ENCODE results near the gene DPH7.
A peak's percentile ranks its signal among the peaks of the same experiment; 100 is the strongest.
"Not testable (repeated sequence)": the region's sequence is repeated elsewhere in the genome, so short reads cannot be mapped to it uniquely, and the experiment has no call there.

DPH7 gene

GRCh38 chr9:137544176-137544760 lies 34.5 kb downstream of the DPH7 start:
- no peak for DNase-seq

- DNase-seq: no peak
Measured at GRCh38 chr9:137543237-137543963, 35.3 kb downstream of the DPH7 start.

GRCh38 chr9:137542486-137542885 lies 36.2 kb downstream of the DPH7 start:
- no peak for DNase-seq

- no peak for DNase-seq
Measured at GRCh38 chr9:137540536-137540935, 38.2 kb downstream of the DPH7 start.

- no peak for DNase-seq
Measured at GRCh38 chr9:137538058-137538457, 40.7 kb downstream of the DPH7 start.

GRCh38 chr9:137536594-137537131 lies 42.1 kb downstream of the DPH7 start:
- DNase-seq: not testable (repeated sequence)

- no peak for DNase-seq
Measured at GRCh38 chr9:137535120-137535428, 43.7 kb downstream of the DPH7 start.

GRCh38 chr9:137534256-137535119 lies 44.2 kb downstream of the DPH7 start:
- peak; percentile 74 for DNase-seq

GRCh38 chr9:137532891-137533468 lies 45.7 kb downstream of the DPH7 start:
- not testable (repeated sequence) for DNase-seq

GRCh38 chr9:137531099-137531765 lies 47.5 kb downstream of the DPH7 start:
- DNase-seq: no peak

- no peak for DNase-seq
Measured at GRCh38 chr9:137530331-137530730, 48.4 kb downstream of the DPH7 start.

- DNase-seq: no peak
Measured at GRCh38 chr9:137524981-137525317, 53.8 kb downstream of the DPH7 start.

GRCh38 chr9:137524161-137524980 lies 54.4 kb downstream of the DPH7 start:
- no peak for DNase-seq

GRCh38 chr9:137522746-137523455 lies 55.8 kb downstream of the DPH7 start:
- no peak for DNase-seq

GRCh38 chr9:137521405-137521985 lies 57.2 kb downstream of the DPH7 start:
- DNase-seq: no peak

GRCh38 chr9:137520614-137521404 lies 57.9 kb downstream of the DPH7 start:
- DNase-seq: no peak

- no peak for DNase-seq
Measured at GRCh38 chr9:137519553-137519952, 59.2 kb downstream of the DPH7 start.

GRCh38 chr9:137518661-137519459 lies 59.9 kb downstream of the DPH7 start:
- not testable (repeated sequence) for DNase-seq

All from NCI-H1092 (cell line).